Brain pericyte (primary cell): ENCODE measurements around the gene HS3ST2.

Experiments used
- DNase-seq: peaks from one replicate; pipeline ENCODE4 v3.0.0-alpha.2; 2012; ENCODE audit warnings: low read depth, low spot score

Gene HS3ST2

GRCh38 chr16:22813948-22814710 lies at the start of gene HS3ST2:
Gene HS3ST2, plus strand, starts transcription at chr16:22814162. Its CDS starts 449 bp downstream, at chr16:22814611.
- no peak for DNase-seq

GRCh38 chr16:22764662-22765327 lies 49.2 kb upstream of the HS3ST2 start:
- DNase-seq = no peak

- no peak for DNase-seq
Observed at GRCh38 chr16:22765479-22765878, 48.5 kb upstream of the HS3ST2 start.

GRCh38 chr16:22770866-22771265 lies 43.1 kb upstream of the HS3ST2 start:
- no peak for DNase-seq

- DNase-seq = no peak
Observed at GRCh38 chr16:22771551-22771950, 42.4 kb upstream of the HS3ST2 start.

- DNase-seq = no peak
Observed at GRCh38 chr16:22775220-22775922, 38.6 kb upstream of the HS3ST2 start.

GRCh38 chr16:22781480-22781879 lies 32.5 kb upstream of the HS3ST2 start:
- DNase-seq = no peak

- DNase-seq = no peak
Observed at GRCh38 chr16:22782314-22782713, 31.6 kb upstream of the HS3ST2 start.

GRCh38 chr16:22784690-22785214 lies 29.2 kb upstream of the HS3ST2 start:
- no peak for DNase-seq

- no peak for DNase-seq
Observed at GRCh38 chr16:22785552-22785951, 28.4 kb upstream of the HS3ST2 start.

- DNase-seq = no peak
Observed at GRCh38 chr16:22786284-22786683, 27.7 kb upstream of the HS3ST2 start.

GRCh38 chr16:22786691-22787090 lies 27.3 kb upstream of the HS3ST2 start:
- no peak for DNase-seq

- DNase-seq = no peak
Observed at GRCh38 chr16:22787466-22788192, 26.3 kb upstream of the HS3ST2 start.

GRCh38 chr16:22788193-22788530 lies 25.8 kb upstream of the HS3ST2 start:
- no peak for DNase-seq

GRCh38 chr16:22789281-22789945 lies 24.5 kb upstream of the HS3ST2 start:
- no peak for DNase-seq

GRCh38 chr16:22797551-22797950 lies 16.4 kb upstream of the HS3ST2 start:
- no peak for DNase-seq

GRCh38 chr16:22799113-22799512 lies 14.8 kb upstream of the HS3ST2 start:
- DNase-seq = no peak

- no peak for DNase-seq
Observed at GRCh38 chr16:22804893-22805292, 9.1 kb upstream of the HS3ST2 start.

GRCh38 chr16:22805326-22805725 lies 8.6 kb upstream of the HS3ST2 start:
- no peak for DNase-seq

- DNase-seq = no peak
Observed at GRCh38 chr16:22806811-22807210, 7.2 kb upstream of the HS3ST2 start.

- no peak for DNase-seq
Observed at GRCh38 chr16:22810226-22810625, 3.7 kb upstream of the HS3ST2 start.
